Activated naive CD8-positive, alpha-beta T cell treated with anti-CD3 and anti-CD28 coated beads for 36 hours (primary cell): ENCODE measurements around the gene TCP1. TPM values are rescaled to one million over a fixed set of nuclear protein-coding genes. Genes with fewer than 3 reads are reported as not detected.
"Not testable (repeated sequence)": the region's sequence is repeated elsewhere in the genome, so short reads cannot be mapped to it uniquely, and the experiment has no call there.

Experiments
- DNase-seq: peaks from one replicate; pipeline ENCODE4 v3.0.0; 2021
- H3K27ac Mint-ChIP-seq: one replicate; pipeline ENCODE4 v1.8.0; 2022; ENCODE audit warnings: mild to moderate bottlenecking, moderate library complexity, mixed read lengths
- H3K27me3 Mint-ChIP-seq: one replicate; pipeline ENCODE4 v1.8.0; 2022; ENCODE audit warnings: mild to moderate bottlenecking, mixed read lengths
- H3K36me3 Mint-ChIP-seq: one replicate; pipeline ENCODE4 v1.8.0; 2021; ENCODE audit warnings: mild to moderate bottlenecking, mixed read lengths
- H3K4me1 Mint-ChIP-seq: one replicate; pipeline ENCODE4 v1.8.0; 2021; ENCODE audit warnings: mixed read lengths
- H3K4me3 Mint-ChIP-seq: one replicate; pipeline ENCODE4 v1.8.0; 2022; ENCODE audit warnings: mild to moderate bottlenecking, moderate library complexity, mixed read lengths
- H3K9me3 Mint-ChIP-seq: one replicate; pipeline ENCODE4 v1.8.0; 2022; ENCODE audit warnings: mixed read lengths
- total RNA-seq, 2 experiments: library from RNA; stranded (reverse); gene quantifications; one replicate each; pipeline ENCODE4 v1.2.3, GENCODE V29; 2021

The TCP1 gene
- total RNA-seq, 2 experiments from 2014 or later = 627 to 631 TPM

DNA sequence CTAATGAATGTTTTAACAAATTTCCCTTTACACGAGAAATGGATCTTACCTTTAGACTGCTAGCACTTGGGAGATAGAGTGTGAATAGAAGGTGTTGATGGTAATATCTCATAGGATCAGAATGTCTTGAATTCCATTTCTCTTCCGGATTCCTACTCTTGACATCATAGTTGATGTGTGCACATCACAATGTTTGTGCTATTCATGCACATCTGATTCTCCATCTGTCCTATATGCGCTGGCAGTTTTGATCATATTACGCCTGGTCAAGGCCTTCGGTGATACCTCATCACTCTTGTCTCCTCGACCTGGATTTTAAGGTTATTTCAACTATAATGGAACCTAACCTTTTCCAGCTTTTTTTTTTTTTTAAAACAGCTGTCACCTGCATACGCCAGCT, 44.3 kb downstream of the TCP1 start:
- DNase-seq = no peak
- Mint-ChIP-seq H3K4me3 (no peak overlapping the region), H3K27me3 (no peaks in the 10 kb centered on the region), H3K9me3 (no peaks in the 10 kb centered on the region), H3K4me1 (peaks cover 17% of the 10 kb centered on the region), H3K27ac (peak overlapping the region; percentile 34), H3K36me3 (peaks cover 27% of the 10 kb centered on the region)

DNA sequence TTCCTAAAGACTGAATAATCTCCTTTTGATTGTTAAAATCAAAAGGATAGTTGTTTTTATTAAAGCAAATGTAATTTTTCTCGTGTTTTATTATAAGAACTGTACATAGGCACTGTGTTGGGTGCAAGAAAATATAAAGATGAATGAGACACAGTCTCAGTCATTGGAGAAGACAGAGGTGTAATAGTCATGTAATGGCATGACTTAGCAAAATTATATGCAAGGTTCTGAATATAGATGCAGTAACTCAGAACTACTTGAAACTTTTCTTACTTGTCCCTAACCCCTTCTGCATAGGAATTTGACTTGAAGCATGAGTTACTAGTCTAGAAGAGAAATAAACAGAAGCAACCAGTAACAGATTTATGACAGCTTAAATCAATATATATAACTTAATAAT, 47.2 kb downstream of the TCP1 start:
- Mint-ChIP-seq H3K27ac (no peak overlapping the region), H3K36me3 (peaks cover 24% of the 10 kb centered on the region), H3K4me3 (no peak overlapping the region)

DNA sequence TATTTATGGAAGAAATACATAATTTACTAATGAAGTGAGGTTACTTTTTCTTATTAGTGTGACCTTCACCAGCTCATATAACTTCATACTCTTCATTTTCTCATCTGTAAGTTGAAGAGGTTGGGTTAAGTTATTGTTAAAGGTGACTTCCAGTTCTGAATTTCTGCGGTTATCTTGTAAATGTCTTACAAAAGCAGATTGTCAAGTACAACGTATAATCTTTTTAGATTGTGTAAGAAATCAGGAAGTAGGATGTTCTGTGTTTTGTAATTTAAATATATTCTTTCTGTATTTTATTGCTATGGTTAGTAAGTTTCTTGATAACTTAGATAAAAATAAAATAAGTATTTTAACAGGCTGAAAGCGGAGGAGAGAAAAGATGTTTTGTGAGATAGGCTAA, 50.1 kb downstream of the TCP1 start:
- H3K4me1 Mint-ChIP-seq = peaks cover 31% of the 10 kb centered on the region
- H3K4me3 Mint-ChIP-seq = no peak overlapping the region
- DNase-seq = no peak
- H3K27ac Mint-ChIP-seq = no peak overlapping the region
- H3K9me3 Mint-ChIP-seq = no peaks in the 10 kb centered on the region
- no peaks in the 10 kb centered on the region for H3K27me3 Mint-ChIP-seq
- H3K36me3 Mint-ChIP-seq = peaks cover 9% of the 10 kb centered on the region

More for the DNA sequence above, 47.2 kb downstream of the TCP1 start:
- Mint-ChIP-seq H3K27me3 (no peaks in the 10 kb centered on the region), H3K4me1 (peaks cover 23% of the 10 kb centered on the region), H3K9me3 (no peaks in the 10 kb centered on the region)
- DNase-seq = no peak

DNA sequence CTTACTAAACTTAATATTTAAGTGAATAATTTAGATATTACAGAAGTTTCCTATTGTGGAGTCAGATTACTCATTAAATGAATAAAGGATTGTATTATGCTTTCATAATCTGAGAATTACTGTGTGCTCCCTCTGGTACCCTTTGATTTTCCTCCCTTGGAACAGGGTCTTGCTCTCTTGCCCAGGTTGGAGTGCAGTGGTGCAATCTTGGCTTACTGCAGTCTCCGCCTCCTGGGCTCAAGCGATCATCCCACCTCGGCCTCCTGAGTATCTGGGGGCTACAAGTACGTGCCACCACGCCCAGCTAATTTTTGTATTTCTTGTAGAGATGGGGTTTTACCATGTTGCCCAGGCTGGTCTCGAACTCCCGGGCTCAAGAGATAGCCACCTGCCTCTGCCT, 52.5 kb downstream of the TCP1 start:
- H3K4me3 Mint-ChIP-seq = no peak overlapping the region
- H3K27me3 Mint-ChIP-seq = no peaks in the 10 kb centered on the region
- no peaks in the 10 kb centered on the region for H3K9me3 Mint-ChIP-seq
- H3K36me3 Mint-ChIP-seq = peaks cover 19% of the 10 kb centered on the region
- peaks cover 41% of the 10 kb centered on the region for H3K4me1 Mint-ChIP-seq
- H3K27ac Mint-ChIP-seq = peak overlapping the region; percentile 58
- no peak for DNase-seq

DNA sequence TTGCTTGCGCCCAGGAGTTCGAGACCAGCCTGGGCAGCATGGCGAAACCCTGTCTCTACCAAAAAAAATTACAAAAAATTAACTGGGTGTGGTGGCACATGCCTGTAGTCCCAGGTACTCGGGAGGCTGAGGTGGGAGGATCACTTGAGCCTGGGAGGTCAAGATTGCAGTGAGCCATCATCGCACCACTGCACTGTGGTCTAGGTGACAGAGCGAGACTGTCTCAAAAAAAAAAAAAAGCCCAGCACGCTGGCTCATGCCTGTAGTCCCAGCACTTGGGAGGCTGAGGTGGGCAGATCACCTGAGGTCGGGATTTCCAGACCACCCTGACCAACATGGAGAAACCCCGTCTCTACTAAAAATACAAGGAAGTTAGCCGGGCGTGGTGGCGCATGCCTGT, 56.0 kb downstream of the TCP1 start:
- Mint-ChIP-seq H3K4me1 (peaks cover 59% of the 10 kb centered on the region), H3K36me3 (peaks cover 36% of the 10 kb centered on the region)
- not testable (repeated sequence) for H3K27ac Mint-ChIP-seq, H3K9me3 Mint-ChIP-seq, DNase-seq, H3K27me3 Mint-ChIP-seq, H3K4me3 Mint-ChIP-seq

DNA sequence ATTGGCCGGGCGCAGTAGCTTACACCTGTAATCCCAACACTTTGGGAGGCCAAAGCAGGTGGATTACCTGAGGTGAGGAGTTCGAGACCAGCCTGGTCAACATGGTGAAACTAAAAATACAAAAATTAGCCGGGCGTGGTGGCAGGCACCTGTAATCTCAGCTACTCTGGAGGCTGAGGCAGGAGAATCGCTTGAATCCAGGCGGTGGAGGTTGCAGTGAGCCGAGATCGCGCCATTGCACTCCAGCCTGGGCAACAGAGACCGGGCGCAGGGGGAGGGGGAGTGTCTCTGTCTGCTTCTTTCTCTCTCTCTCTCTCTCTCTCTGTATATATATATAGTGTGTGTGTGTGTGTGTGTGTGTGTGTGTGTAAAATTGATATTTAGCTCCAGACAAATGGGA, 56.9 kb downstream of the TCP1 start:
- peaks cover 53% of the 10 kb centered on the region for H3K4me1 Mint-ChIP-seq

DNA sequence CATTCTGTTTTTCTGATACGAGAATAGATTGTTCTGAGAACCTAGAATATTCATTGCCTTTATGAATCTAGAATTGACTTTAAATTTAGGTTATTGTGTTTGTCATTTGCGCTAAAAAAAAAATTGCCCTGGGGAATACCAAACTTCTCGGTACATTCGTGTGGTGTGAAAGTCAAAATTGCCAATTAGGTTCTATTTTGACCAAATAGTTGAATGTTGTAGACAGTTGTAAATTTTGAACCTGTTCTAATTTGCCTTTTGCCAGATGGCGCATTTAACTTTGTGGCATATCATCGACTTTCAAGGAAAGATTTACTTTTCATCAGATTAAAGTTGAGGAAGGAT, 59.1 kb downstream of the TCP1 start:
- Mint-ChIP-seq H3K4me1 (peaks cover 49% of the 10 kb centered on the region), H3K9me3 (no peaks in the 10 kb centered on the region), H3K27ac (no peak overlapping the region), H3K4me3 (peak overlapping the region; percentile 54), H3K27me3 (no peaks in the 10 kb centered on the region), H3K36me3 (peaks cover 49% of the 10 kb centered on the region)
- no peak for DNase-seq

More for the DNA sequence above, 56.9 kb downstream of the TCP1 start:
- not testable (repeated sequence) for H3K9me3 Mint-ChIP-seq, DNase-seq, H3K27me3 Mint-ChIP-seq
- Mint-ChIP-seq H3K27ac (peak overlapping the region; percentile 78), H3K4me3 (peak overlapping the region; percentile 32), H3K36me3 (peaks cover 41% of the 10 kb centered on the region)

DNA sequence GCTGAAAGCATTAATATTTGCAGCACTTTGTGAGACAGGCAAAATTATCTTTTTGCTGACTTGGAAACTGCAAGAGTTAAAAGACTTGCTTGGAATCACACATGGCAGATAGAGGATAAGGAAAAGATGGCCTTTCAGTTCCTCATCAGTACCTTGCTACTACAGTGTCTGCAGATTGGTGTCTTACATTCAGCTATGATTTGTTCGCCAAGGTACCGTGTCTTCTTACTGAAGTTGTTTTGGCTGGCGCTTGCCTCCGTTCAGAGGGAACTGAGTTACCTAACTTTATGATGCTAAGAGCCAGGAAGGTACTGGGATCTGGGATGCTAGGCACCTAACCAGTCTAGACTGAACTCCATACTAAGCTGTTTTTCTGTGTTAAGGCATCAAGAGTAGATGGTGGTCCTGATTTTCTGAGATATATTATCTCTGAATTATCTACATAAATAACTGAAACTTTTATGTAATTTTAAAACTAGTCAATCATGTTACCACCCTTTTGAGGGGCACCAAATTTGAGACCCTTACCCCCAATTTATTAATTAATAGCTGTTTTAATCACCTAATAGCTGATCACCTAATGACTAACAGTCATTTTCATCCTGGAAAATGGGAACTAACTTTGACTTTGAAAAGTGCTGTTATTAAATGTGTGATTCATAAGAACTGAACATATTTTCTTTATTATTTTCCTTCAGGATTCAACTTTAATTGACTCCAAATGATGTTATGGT, 59.6 kb downstream of the TCP1 start:
- Mint-ChIP-seq H3K4me3 (peak overlapping the region; percentile 88), H3K36me3 (peaks cover 49% of the 10 kb centered on the region), H3K27me3 (no peaks in the 10 kb centered on the region), H3K4me1 (peaks cover 51% of the 10 kb centered on the region), H3K9me3 (no peaks in the 10 kb centered on the region), H3K27ac (peak overlapping the region; percentile 68)
- DNase-seq = no peak

DNA sequence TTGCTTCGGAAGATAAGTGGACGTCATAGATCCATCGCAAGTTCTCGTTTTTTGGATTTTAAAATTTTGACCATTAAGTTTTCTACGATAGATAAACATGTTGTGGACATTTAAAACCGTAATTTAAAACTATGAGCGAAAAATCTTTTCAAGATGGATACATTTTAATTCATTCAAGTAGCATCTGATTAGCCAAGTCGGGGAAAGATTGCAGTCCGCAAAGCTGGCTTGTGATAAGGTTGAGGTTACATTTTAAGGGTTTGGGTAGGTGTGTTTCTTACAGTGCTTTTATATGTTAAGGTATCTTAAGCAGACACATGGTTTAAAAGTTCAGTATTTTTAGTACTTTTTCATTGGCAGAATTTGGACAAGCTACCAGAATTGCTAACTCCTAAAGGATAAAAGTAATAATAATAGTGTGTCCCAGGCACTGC, 60.9 kb downstream of the TCP1 start:
- DNase-seq = no peak
- H3K36me3 Mint-ChIP-seq = peaks cover 58% of the 10 kb centered on the region
- H3K27me3 Mint-ChIP-seq = no peaks in the 10 kb centered on the region
- H3K27ac Mint-ChIP-seq = peak overlapping the region; percentile 90
- peak overlapping the region; percentile 88 for H3K4me3 Mint-ChIP-seq
- H3K9me3 Mint-ChIP-seq = no peaks in the 10 kb centered on the region
- H3K4me1 Mint-ChIP-seq = peaks cover 45% of the 10 kb centered on the region

Other genes with a start within 250 kb of the TCP1 start
- 100 to 1,000 TPM; 112 to 122 TPM for gene SOD2, start 96.4 kb downstream of the TCP1 start, total RNA-seq
- 100 to 1,000 TPM in 1 of 2 experiments, 10 to 100 TPM in 1; 98.3 to 101 TPM for gene WTAP, start 62.1 kb downstream of the TCP1 start, total RNA-seq
- 10 to 100 TPM; 67.8 to 68.4 TPM for gene ACAT2, start 27.6 kb downstream of the TCP1 start, total RNA-seq
- 100 to 1,000 TPM; 106 to 108 TPM for gene MRPL18, start 865 bp upstream of the TCP1 start, total RNA-seq
- gene PNLDC1, start 10.7 kb upstream of the TCP1 start, total RNA-seq = under 1 TPM in 1 of 2 experiments, not detected in 1; 0.31 TPM
- gene MAS1, start 101.4 kb upstream of the TCP1 start, total RNA-seq = not detected
- gene IGF2R, start 179.5 kb upstream of the TCP1 start, total RNA-seq = 10 to 100 TPM; 74.9 to 77.7 TPM